SH-SY5Y (cell line): ENCODE data around the gene SORBS2.

Experiments used
- GATA2 ChIP-seq: IDR thresholded peaks from 2 replicates; pipeline ENCODE4 v1.6.1; 2011; ENCODE audit warnings: mild to moderate bottlenecking, low read depth, low read length
- GATA3 ChIP-seq: IDR thresholded peaks from 2 replicates; pipeline ENCODE4 v1.6.1; 2011; ENCODE audit warnings: low read depth, mild to moderate bottlenecking, low read length, moderate library complexity

The SORBS2 gene

GRCh38 chr4:185683222-185683621 lies 128.8 kb downstream of the SORBS2 start:
- no peak for TF ChIP-seq GATA2

GRCh38 chr4:185682236-185682635 lies 129.8 kb downstream of the SORBS2 start:
- TF ChIP-seq GATA2 (no peak), GATA3 (no peak)

GRCh38 chr4:185681604-185682003 lies 130.4 kb downstream of the SORBS2 start:
- TF ChIP-seq GATA3 (no peak), GATA2 (no peak)

- TF ChIP-seq GATA3: no peak
- no peak for TF ChIP-seq GATA2
Measured at GRCh38 chr4:185680617-185681016, 131.4 kb downstream of the SORBS2 start.

- no peak for TF ChIP-seq GATA2
- no peak for TF ChIP-seq GATA3
Measured at GRCh38 chr4:185679523-185679922, 132.5 kb downstream of the SORBS2 start.

GRCh38 chr4:185677637-185678314 lies 134.2 kb downstream of the SORBS2 start:
- TF ChIP-seq GATA2 (no peak), GATA3 (no peak)

GRCh38 chr4:185672618-185673017 lies 139.4 kb downstream of the SORBS2 start:
- TF ChIP-seq GATA2 (no peak), GATA3 (no peak)

GRCh38 chr4:185672151-185672550 lies 139.8 kb downstream of the SORBS2 start:
- TF ChIP-seq GATA3 (no peak), GATA2 (no peak)

GRCh38 chr4:185671496-185671895 lies 140.5 kb downstream of the SORBS2 start:
- TF ChIP-seq GATA3: no peak
- no peak for TF ChIP-seq GATA2

GRCh38 chr4:185671066-185671465 lies 140.9 kb downstream of the SORBS2 start:
- TF ChIP-seq GATA3 (no peak), GATA2 (no peak)

- TF ChIP-seq GATA3 (no peak), GATA2 (no peak)
Measured at GRCh38 chr4:185669288-185669687, 142.7 kb downstream of the SORBS2 start.

GRCh38 chr4:185666156-185666555 lies 145.8 kb downstream of the SORBS2 start:
- TF ChIP-seq GATA2 (no peak), GATA3 (no peak)

- TF ChIP-seq GATA2: no peak
- no peak for TF ChIP-seq GATA3
Measured at GRCh38 chr4:185665655-185666054, 146.3 kb downstream of the SORBS2 start.

GRCh38 chr4:185664481-185664880 lies 147.5 kb downstream of the SORBS2 start:
- TF ChIP-seq GATA2 (no peak), GATA3 (no peak)

GRCh38 chr4:185662030-185662778 lies 149.8 kb downstream of the SORBS2 start:
- TF ChIP-seq GATA3 (no peak), GATA2 (no peak)
